GM23338 (cell line): Measurements from ENCODE around the gene NCBP3. TPM values are rescaled to one million over a fixed set of nuclear protein-coding genes. Genes with fewer than 3 reads are reported as not detected.

ENCODE experiments used
- ATAC-seq: fragments of 200-7000 bp; cut with Tn5 transposase; 3 replicates; pipeline ENCODE4 v1.9.1; 2020
- DNase-seq: peaks from one replicate; pipeline ENCODE4 v3.0.0-alpha.2; 2015; ENCODE audit warnings: low spot score
- H2AFZ ChIP-seq: fragments of 200-600 bp; sonication (generic); 2 replicates; pipeline ENCODE4 v1.8.0; 2016; ENCODE audit warnings: antibody characterized with exemption, mild to moderate bottlenecking, moderate library complexity
- H3F3A ChIP-seq: fragments of 200-600 bp; sonication (generic); replicated peaks from 2 replicates; pipeline ENCODE4 v1.8.0; 2017; ENCODE audit warnings: antibody characterized with exemption, mixed run types, low read depth
- H3K27ac ChIP-seq: fragments of 200-600 bp; sonication (generic); 2 replicates; pipeline ENCODE4 v1.6.1; 2016; ENCODE audit warnings: low read depth
- H3K27me3 ChIP-seq: fragments of 200-600 bp; sonication (generic); 2 replicates; pipeline ENCODE4 v1.8.0; 2016; ENCODE audit warnings: mild to moderate bottlenecking, mixed run types, moderate library complexity; ENCODE audit not compliant: insufficient read depth
- H3K36me3 ChIP-seq: fragments of 200-600 bp; sonication (generic); 2 replicates; pipeline ENCODE4 v1.8.0; 2016; ENCODE audit warnings: mild to moderate bottlenecking; ENCODE audit not compliant: insufficient read depth
- H3K4me1 ChIP-seq: fragments of 200-600 bp; sonication (generic); 2 replicates; pipeline ENCODE4 v1.8.0; 2016; ENCODE audit warnings: mild to moderate bottlenecking, moderate library complexity; ENCODE audit not compliant: insufficient read depth
- H3K4me2 ChIP-seq: fragments of 200-600 bp; sonication (generic); 2 replicates; pipeline ENCODE4 v1.7.1; 2017; ENCODE audit warnings: mixed run types
- H3K4me3 ChIP-seq: fragments of 200-600 bp; sonication (generic); 2 replicates; pipeline ENCODE4 v1.6.1; 2016; ENCODE audit warnings: mixed run types
- H3K79me2 ChIP-seq: fragments of 200-600 bp; sonication (generic); replicated peaks from 2 replicates; pipeline ENCODE4 v1.8.0; 2017; ENCODE audit warnings: mild to moderate bottlenecking; ENCODE audit not compliant: insufficient read depth
- H3K9me2 ChIP-seq: fragments of 200-600 bp; sonication (generic); 2 replicates; pipeline ENCODE4 v1.8.0; 2017; ENCODE audit not compliant: insufficient read depth
- H4K20me1 ChIP-seq: fragments of 200-600 bp; sonication (generic); replicated peaks from 2 replicates; pipeline ENCODE4 v1.8.0; 2017; ENCODE audit warnings: mild to moderate bottlenecking; ENCODE audit not compliant: insufficient read depth
- H3K27ac Mint-ChIP-seq: 2 replicates; pipeline ENCODE4 v1.8.0; 2020; ENCODE audit warnings: inconsistent platforms, mild to moderate bottlenecking, moderate library complexity, mixed read lengths
- H3K27me3 Mint-ChIP-seq: 3 replicates; pipeline ENCODE4 v1.8.0; 2022; ENCODE audit warnings: low read depth, mild to moderate bottlenecking, moderate library complexity, mixed read lengths, inconsistent platforms; ENCODE audit not compliant: insufficient read depth, poor library complexity
- H3K36me3 Mint-ChIP-seq: 3 replicates; pipeline ENCODE4 v1.8.0; 2021; ENCODE audit warnings: low read depth, mild to moderate bottlenecking, inconsistent platforms, moderate library complexity, mixed read lengths
- H3K4me1 Mint-ChIP-seq: 3 replicates; pipeline ENCODE4 v1.8.0; 2020; ENCODE audit warnings: mild to moderate bottlenecking, inconsistent platforms, mixed read lengths
- H3K4me3 Mint-ChIP-seq: 3 replicates; pipeline ENCODE4 v1.8.0; 2021; ENCODE audit warnings: moderate library complexity, mild to moderate bottlenecking, inconsistent platforms, mixed read lengths
- H3K9me3 Mint-ChIP-seq: 3 replicates; pipeline ENCODE4 v1.8.0; 2020; ENCODE audit warnings: moderate library complexity, mild to moderate bottlenecking, inconsistent platforms, mixed read lengths
- CREB1 ChIP-seq: fragments of 250-450 bp; sonication (Bioruptor Pico); IDR thresholded peaks from 2 replicates; pipeline ENCODE4 v1.5.0; 2020; ENCODE audit warnings: low read depth, mild to moderate bottlenecking, moderate library complexity
- ETS1 ChIP-seq: IDR thresholded peaks from 2 replicates; pipeline ENCODE4 v1.6.1; 2016; ENCODE audit warnings: antibody characterized with exemption
- EZH2 ChIP-seq: fragments of 200-600 bp; sonication (generic); IDR thresholded peaks from one replicate; pipeline ENCODE4 v1.8.0; 2017; ENCODE audit warnings: antibody characterized with exemption, mild to moderate bottlenecking, low read depth; ENCODE audit not compliant: unreplicated experiment
- EZH2phosphoT487 ChIP-seq: fragments of 200-600 bp; sonication (generic); IDR thresholded peaks from one replicate; pipeline ENCODE4 v1.8.1; 2018; ENCODE audit warnings: antibody characterized with exemption; ENCODE audit not compliant: unreplicated experiment
- JUNB ChIP-seq: IDR thresholded peaks from one replicate; pipeline ENCODE4 v1.6.1; 2016; ENCODE audit warnings: antibody characterized with exemption; ENCODE audit not compliant: unreplicated experiment
- NANOG ChIP-seq: IDR thresholded peaks from 2 replicates; pipeline ENCODE4 v1.6.1; 2016; ENCODE audit warnings: antibody characterized with exemption, borderline replicate concordance
- POLR2AphosphoS5 ChIP-seq: IDR thresholded peaks from 2 replicates; pipeline ENCODE4 v1.6.1; 2016; ENCODE audit warnings: antibody characterized with exemption, low read depth
- STAT1 ChIP-seq: IDR thresholded peaks from one replicate; pipeline ENCODE4 v1.6.1; 2016; ENCODE audit warnings: antibody characterized with exemption; ENCODE audit not compliant: unreplicated experiment
- ZNF114 ChIP-seq: fragments of 250-450 bp; sonication (Bioruptor Pico); IDR thresholded peaks from 2 replicates; pipeline ENCODE4 v1.5.0; 2020; ENCODE audit warnings: mild to moderate bottlenecking, moderate library complexity
- ZNF331 ChIP-seq: fragments of 250-450 bp; sonication (Bioruptor Pico); IDR thresholded peaks from 2 replicates; pipeline ENCODE4 v1.5.0; 2020; ENCODE audit warnings: low read depth, mild to moderate bottlenecking, moderate library complexity
- polyA plus RNA-seq: library from polyadenylated mRNA; unstranded; fragments of >200 nt; fragmentation: Nextera tagmentation; extraction: Ambion mirVana; gene quantifications from 2 replicates; pipeline ENCODE4 v1.2.1, GENCODE V29; 2016
- total RNA-seq: library from RNA; depleted of rRNA; stranded (reverse); fragments of >200 nt; shearing (Covaris generic); gene quantifications from 2 replicates; pipeline ENCODE4 v1.2.3, GENCODE V29; 2014
- TF ChIP-seq, protein P1 (sequence below): IDR thresholded peaks from one replicate; pipeline ENCODE4 v1.6.1; 2018; ENCODE audit warnings: antibody characterized with exemption; ENCODE audit not compliant: unreplicated experiment
- TF ChIP-seq, protein P2 (sequence below), 2 experiments: fragments of 200-600 bp in 1 of 2; sonication (generic) in 1 of 2; conservative IDR thresholded peaks; 2 replicates each; pipeline versions ENCODE4 v1.5.1 to v1.6.1; 2016 to 2017; ENCODE audit warnings: antibody characterized with exemption in 2 of 2, low read depth in 2 of 2, mild to moderate bottlenecking in 2 of 2, moderate library complexity in 1 of 2

Gene NCBP3
- total and polyA plus RNA-seq, 2 experiments from 2014 or later = 35.5 to 42.8 TPM

DNA sequence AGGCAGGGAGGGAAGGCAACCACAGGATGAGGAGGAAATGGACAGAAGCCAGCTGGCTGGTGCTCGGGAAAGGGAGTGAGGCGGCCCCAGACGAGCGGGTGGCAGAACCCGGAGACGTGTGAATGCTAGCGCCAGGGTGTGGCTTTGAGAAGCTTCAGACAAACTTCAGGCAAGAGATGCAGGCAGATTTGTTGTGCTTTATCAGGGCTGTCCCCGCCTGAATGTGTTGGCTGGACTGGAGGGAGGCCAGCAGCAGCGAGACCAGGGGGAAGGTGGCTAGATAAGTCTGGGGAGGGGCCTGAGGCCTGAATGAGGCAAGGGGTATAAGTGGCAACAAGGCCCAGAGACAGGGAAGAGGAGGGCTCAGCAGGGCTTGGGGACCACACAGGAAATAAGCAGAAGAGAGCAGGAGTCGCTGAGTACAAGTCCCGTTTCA, 24.8 kb upstream of the NCBP3 start:
- no peaks in the 10 kb centered on the region for H3K36me3 ChIP-seq
- no peaks in the 10 kb centered on the region for H3K79me2 ChIP-seq
- Mint-ChIP-seq H3K27ac (no peak overlapping the region), H3K4me3 (no peak overlapping the region), H3K27me3 (peaks cover 3% of the 10 kb centered on the region), H3K9me3 (no peaks in the 10 kb centered on the region), H3K4me1 (no peaks in the 10 kb centered on the region; the same call in 2 of the 3 replicates), H3K36me3 (peaks cover 22% of the 10 kb centered on the region)
- no peak for ATAC-seq
- H3F3A ChIP-seq = no peaks in the 10 kb centered on the region
- TF ChIP-seq STAT1 (no peak), ZNF114 (CRISPR knock-in tag) (no peak), ETS1 (no peak), JUNB (no peak), EZH2 (no peak), ZNF331 (CRISPR knock-in tag) (no peak), EZH2phosphoT487 (no peak), POLR2AphosphoS5 (no peak), CREB1 (CRISPR knock-in tag) (no peak), NANOG (no peak)
- TF ChIP-seq, protein P1, sequence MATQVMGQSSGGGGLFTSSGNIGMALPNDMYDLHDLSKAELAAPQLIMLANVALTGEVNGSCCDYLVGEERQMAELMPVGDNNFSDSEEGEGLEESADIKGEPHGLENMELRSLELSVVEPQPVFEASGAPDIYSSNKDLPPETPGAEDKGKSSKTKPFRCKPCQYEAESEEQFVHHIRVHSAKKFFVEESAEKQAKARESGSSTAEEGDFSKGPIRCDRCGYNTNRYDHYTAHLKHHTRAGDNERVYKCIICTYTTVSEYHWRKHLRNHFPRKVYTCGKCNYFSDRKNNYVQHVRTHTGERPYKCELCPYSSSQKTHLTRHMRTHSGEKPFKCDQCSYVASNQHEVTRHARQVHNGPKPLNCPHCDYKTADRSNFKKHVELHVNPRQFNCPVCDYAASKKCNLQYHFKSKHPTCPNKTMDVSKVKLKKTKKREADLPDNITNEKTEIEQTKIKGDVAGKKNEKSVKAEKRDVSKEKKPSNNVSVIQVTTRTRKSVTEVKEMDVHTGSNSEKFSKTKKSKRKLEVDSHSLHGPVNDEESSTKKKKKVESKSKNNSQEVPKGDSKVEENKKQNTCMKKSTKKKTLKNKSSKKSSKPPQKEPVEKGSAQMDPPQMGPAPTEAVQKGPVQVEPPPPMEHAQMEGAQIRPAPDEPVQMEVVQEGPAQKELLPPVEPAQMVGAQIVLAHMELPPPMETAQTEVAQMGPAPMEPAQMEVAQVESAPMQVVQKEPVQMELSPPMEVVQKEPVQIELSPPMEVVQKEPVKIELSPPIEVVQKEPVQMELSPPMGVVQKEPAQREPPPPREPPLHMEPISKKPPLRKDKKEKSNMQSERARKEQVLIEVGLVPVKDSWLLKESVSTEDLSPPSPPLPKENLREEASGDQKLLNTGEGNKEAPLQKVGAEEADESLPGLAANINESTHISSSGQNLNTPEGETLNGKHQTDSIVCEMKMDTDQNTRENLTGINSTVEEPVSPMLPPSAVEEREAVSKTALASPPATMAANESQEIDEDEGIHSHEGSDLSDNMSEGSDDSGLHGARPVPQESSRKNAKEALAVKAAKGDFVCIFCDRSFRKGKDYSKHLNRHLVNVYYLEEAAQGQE = no peak
- TF ChIP-seq, protein P2, sequence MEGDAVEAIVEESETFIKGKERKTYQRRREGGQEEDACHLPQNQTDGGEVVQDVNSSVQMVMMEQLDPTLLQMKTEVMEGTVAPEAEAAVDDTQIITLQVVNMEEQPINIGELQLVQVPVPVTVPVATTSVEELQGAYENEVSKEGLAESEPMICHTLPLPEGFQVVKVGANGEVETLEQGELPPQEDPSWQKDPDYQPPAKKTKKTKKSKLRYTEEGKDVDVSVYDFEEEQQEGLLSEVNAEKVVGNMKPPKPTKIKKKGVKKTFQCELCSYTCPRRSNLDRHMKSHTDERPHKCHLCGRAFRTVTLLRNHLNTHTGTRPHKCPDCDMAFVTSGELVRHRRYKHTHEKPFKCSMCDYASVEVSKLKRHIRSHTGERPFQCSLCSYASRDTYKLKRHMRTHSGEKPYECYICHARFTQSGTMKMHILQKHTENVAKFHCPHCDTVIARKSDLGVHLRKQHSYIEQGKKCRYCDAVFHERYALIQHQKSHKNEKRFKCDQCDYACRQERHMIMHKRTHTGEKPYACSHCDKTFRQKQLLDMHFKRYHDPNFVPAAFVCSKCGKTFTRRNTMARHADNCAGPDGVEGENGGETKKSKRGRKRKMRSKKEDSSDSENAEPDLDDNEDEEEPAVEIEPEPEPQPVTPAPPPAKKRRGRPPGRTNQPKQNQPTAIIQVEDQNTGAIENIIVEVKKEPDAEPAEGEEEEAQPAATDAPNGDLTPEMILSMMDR (conservative IDR thresholded peaks at IDR 0.05; ENCODE audit: low read depth in 2 of 2) = no peak
- H3K4me1 ChIP-seq = no peaks in the 10 kb centered on the region
- no peak overlapping the region for H3K4me2 ChIP-seq
- no peaks in the 10 kb centered on the region for H3K9me2 ChIP-seq
- H3K4me3 ChIP-seq = no peak overlapping the region
- H2AFZ ChIP-seq = no peak overlapping the region
- DNase-seq = no peak
- H3K27me3 ChIP-seq = no peaks in the 10 kb centered on the region
- H4K20me1 ChIP-seq = no peaks in the 10 kb centered on the region
- H3K27ac ChIP-seq = no peak overlapping the region
